HFFc6 (cell line): ENCODE results near the gene SP6. TPM values are rescaled to one million over a fixed set of nuclear protein-coding genes. Genes with fewer than 3 reads are reported as not detected.

Experiments used
- DNase-seq: peaks from one replicate; pipeline ENCODE4 v3.0.0-alpha.2; 2018
- H3K27ac Mint-ChIP-seq: 2 replicates; pipeline ENCODE4 v1.8.0; 2020; ENCODE audit warnings: mild to moderate bottlenecking, mixed read lengths
- H3K27me3 Mint-ChIP-seq: 2 replicates; pipeline ENCODE4 v1.8.0; 2021; ENCODE audit warnings: mild to moderate bottlenecking, moderate library complexity, mixed read lengths; ENCODE audit not compliant: insufficient read depth
- H3K36me3 Mint-ChIP-seq: 2 replicates; pipeline ENCODE4 v1.8.0; 2021; ENCODE audit warnings: low read depth, mixed read lengths
- H3K4me1 Mint-ChIP-seq: 2 replicates; pipeline ENCODE4 v1.8.0; 2020; ENCODE audit warnings: low read depth, mixed read lengths
- H3K4me3 Mint-ChIP-seq: 2 replicates; pipeline ENCODE4 v1.8.0; 2020; ENCODE audit warnings: mild to moderate bottlenecking, moderate library complexity, mixed read lengths
- H3K9me3 Mint-ChIP-seq: 2 replicates; pipeline ENCODE4 v1.8.0; 2020; ENCODE audit warnings: mild to moderate bottlenecking, mixed read lengths
- total RNA-seq, 6 experiments: library from RNA; stranded (reverse); fragmentation: NEBNext Ultra II Directional; extraction: Animal tissue kit (Norgen Biotek cat#: 25700); gene quantifications; 2 replicates in 1 of 6; 3 replicates in 5 of 6; pipeline ENCODE4 v1.2.3, GENCODE V29; 2021
- TF ChIP-seq, protein P1 (sequence below): fragments of 200-600 bp; sonication (generic); IDR thresholded peaks from 2 replicates; pipeline ENCODE4 v1.5.0; 2021; ENCODE audit warnings: antibody characterized with exemption, mild to moderate bottlenecking

SP6 gene
- total RNA-seq, 6 experiments from 2014 or later: 0.45 to 1.2 (median 1.1) TPM

DNA sequence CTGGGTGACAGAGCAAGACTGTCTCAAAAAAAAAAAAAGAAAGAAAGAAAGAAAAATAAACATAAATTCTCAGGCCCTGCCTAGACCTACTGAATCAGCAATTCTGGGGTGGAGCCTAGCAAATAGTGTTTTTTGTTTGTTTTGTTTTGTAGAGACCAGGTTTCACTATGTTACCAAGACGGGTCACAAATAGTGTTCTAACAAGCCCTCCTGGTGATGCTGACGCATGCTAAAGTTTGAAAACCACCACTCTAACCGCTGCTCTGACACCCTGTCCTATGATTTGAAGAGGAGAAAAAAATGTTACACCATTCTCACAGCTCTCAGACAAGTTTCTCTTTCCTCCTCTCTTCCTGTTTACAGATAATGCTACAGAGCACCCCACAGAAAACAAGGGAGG lies 21.1 kb downstream of the SP6 start:
- Mint-ChIP-seq H3K36me3 (peaks cover 12% of the 10 kb centered on the region), H3K4me1 (peaks cover 26% of the 10 kb centered on the region), H3K4me3 (peak overlapping the region; percentile 93), H3K9me3 (no peaks in the 10 kb centered on the region), H3K27ac (no peak overlapping the region), H3K27me3 (peaks cover 2% of the 10 kb centered on the region)
- DNase-seq: no peak
- TF ChIP-seq, protein P1, sequence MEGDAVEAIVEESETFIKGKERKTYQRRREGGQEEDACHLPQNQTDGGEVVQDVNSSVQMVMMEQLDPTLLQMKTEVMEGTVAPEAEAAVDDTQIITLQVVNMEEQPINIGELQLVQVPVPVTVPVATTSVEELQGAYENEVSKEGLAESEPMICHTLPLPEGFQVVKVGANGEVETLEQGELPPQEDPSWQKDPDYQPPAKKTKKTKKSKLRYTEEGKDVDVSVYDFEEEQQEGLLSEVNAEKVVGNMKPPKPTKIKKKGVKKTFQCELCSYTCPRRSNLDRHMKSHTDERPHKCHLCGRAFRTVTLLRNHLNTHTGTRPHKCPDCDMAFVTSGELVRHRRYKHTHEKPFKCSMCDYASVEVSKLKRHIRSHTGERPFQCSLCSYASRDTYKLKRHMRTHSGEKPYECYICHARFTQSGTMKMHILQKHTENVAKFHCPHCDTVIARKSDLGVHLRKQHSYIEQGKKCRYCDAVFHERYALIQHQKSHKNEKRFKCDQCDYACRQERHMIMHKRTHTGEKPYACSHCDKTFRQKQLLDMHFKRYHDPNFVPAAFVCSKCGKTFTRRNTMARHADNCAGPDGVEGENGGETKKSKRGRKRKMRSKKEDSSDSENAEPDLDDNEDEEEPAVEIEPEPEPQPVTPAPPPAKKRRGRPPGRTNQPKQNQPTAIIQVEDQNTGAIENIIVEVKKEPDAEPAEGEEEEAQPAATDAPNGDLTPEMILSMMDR: no peak

DNA sequence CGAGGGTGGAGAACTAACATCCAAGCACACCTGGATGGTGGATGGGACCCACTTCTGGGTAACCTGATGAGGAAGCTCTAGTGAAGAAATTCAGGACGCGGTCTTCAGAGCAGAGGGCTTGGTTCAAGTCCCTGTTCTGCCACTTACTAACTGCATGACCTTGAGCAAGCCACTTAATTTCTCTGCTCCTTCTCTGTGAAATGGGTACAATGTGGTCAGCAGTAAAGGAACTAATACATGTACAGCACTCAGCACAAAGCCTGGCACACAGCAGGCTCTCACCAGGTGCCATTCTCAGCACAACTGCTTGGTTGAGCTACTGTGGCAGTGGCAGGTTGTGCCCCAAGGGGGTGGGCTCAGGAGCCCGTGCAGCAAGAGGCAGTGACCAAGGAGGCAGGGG lies 27.4 kb downstream of the SP6 start:
- Mint-ChIP-seq H3K36me3 (peaks cover 12% of the 10 kb centered on the region), H3K4me1 (peaks cover 30% of the 10 kb centered on the region)

DNA sequence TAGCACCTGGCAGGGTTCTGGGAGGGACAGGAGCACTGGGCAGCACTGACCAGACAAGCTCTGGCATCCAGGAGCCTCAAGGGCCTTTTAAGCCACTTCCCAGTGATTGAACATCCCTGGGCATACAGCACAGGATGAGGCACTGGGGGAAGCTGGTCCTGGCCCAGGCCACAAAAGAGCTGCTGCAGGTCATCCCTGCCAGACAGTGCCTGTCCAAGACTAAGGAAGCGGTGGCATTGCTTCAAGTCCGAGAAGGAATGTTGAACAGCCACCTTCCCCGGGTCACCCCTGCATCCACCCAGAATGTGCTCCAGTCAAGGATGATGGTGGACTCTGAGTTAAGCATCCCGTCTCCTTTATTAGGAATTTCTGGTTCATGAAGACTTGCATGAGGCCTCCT lies 28.2 kb downstream of the SP6 start:
- TF ChIP-seq, protein P1: no peak
- Mint-ChIP-seq H3K9me3 (no peaks in the 10 kb centered on the region), H3K36me3 (peaks cover 12% of the 10 kb centered on the region), H3K27ac (no peak overlapping the region), H3K4me1 (peaks cover 30% of the 10 kb centered on the region), H3K27me3 (peaks cover 2% of the 10 kb centered on the region; the same call in 1 of the 2 replicates), H3K4me3 (peak overlapping the region; percentile 94)
- DNase-seq: no peak

More for the DNA sequence above, 27.4 kb downstream of the SP6 start:
- H3K27me3 Mint-ChIP-seq: peaks cover 2% of the 10 kb centered on the region; the same call in 1 of the 2 replicates
- TF ChIP-seq, protein P1: no peak
- H3K27ac Mint-ChIP-seq: no peak overlapping the region
- H3K4me3 Mint-ChIP-seq: no peak overlapping the region
- no peak for DNase-seq
- H3K9me3 Mint-ChIP-seq: no peaks in the 10 kb centered on the region

- no peaks in the 10 kb centered on the region for H3K9me3 Mint-ChIP-seq
- peak; percentile 81 for DNase-seq
- H3K4me3 Mint-ChIP-seq: peak within 1 kb of the TSS; percentile 94
- TF ChIP-seq, protein P1: peak; percentile 13; the same call in 1 of the 2 replicates
- peak within 1 kb of the TSS; percentile 79 for H3K27ac Mint-ChIP-seq
- H3K36me3 Mint-ChIP-seq: peaks cover 11% of the 10 kb centered on the region
- H3K4me1 Mint-ChIP-seq: peaks cover 30% of the 10 kb centered on the region
- peaks cover 2% of the 10 kb centered on the region; the same call in 1 of the 2 replicates for H3K27me3 Mint-ChIP-seq
Observed at GRCh38 chr17:47821424-47822391, 29.3 kb downstream of the SP6 start, which contains the start of gene OSBPL7. OSBPL7 (minus strand) TSS chr17:47821794; CDS start chr17:47820278, 1,516 bp downstream.

GRCh38 chr17:47821031-47821423 lies 29.9 kb downstream of the SP6 start:
- Mint-ChIP-seq H3K4me3 (peak overlapping the region; percentile 94), H3K9me3 (no peaks in the 10 kb centered on the region), H3K27ac (peak overlapping the region; percentile 79; the same call in 1 of the 2 replicates), H3K4me1 (peaks cover 30% of the 10 kb centered on the region), H3K36me3 (peaks cover 4% of the 10 kb centered on the region), H3K27me3 (peaks cover 2% of the 10 kb centered on the region; the same call in 1 of the 2 replicates)
- TF ChIP-seq, protein P1: no peak
- DNase-seq: no peak
